Activated CD4-positive, alpha-beta memory T cell treated with anti-CD3 and anti-CD28 coated beads for 36 hours (primary cell): ENCODE measurements around the gene UNC13B. TPM values are rescaled to one million over a fixed set of nuclear protein-coding genes. Genes with fewer than 3 reads are reported as not detected.

ENCODE experiments used
- CTCF ChIA-PET: fragments of 350-600 bp; sonication (Branson Sonifier 250); formaldehyde crosslinking; loops from one replicate; lab custom pipeline; 2021; ENCODE audit warnings: antibody characterized with exemption, inconsistent platforms; lab: Charles Lee
- POLR2A ChIA-PET: fragments of 350-600 bp; sonication (Branson Sonifier 250); formaldehyde crosslinking; loops from one replicate; lab custom pipeline; 2021; ENCODE audit warnings: antibody characterized with exemption; lab: Charles Lee
- DNase-seq: peaks from one replicate; pipeline ENCODE4 v3.0.0-alpha.2; 2020
- H3K27ac Mint-ChIP-seq: one replicate; pipeline ENCODE4 v1.8.0; 2021; ENCODE audit warnings: mixed read lengths
- H3K27me3 Mint-ChIP-seq: one replicate; pipeline ENCODE4 v1.8.0; 2021; ENCODE audit warnings: mixed read lengths
- H3K36me3 Mint-ChIP-seq: one replicate; pipeline ENCODE4 v1.8.0; 2021; ENCODE audit warnings: mixed read lengths
- H3K4me1 Mint-ChIP-seq: one replicate; pipeline ENCODE4 v1.8.0; 2021; ENCODE audit warnings: low read depth, mixed read lengths
- H3K4me3 Mint-ChIP-seq: one replicate; pipeline ENCODE4 v1.8.0; 2021; ENCODE audit warnings: mild to moderate bottlenecking, mixed read lengths
- H3K9me3 Mint-ChIP-seq: one replicate; pipeline ENCODE4 v1.8.0; 2021; ENCODE audit warnings: mixed read lengths
- intact Hi-C: fragments of 100-400 bp; cut with micrococcal nuclease; formaldehyde crosslinking; loops from one replicate; pipeline ENCODE4 v1.15.1; 2023
- total RNA-seq, 2 experiments: library from RNA; stranded (reverse); gene quantifications; one replicate each; pipeline ENCODE4 v1.2.3, GENCODE V29; 2021

Gene UNC13B
- total RNA-seq, 2 experiments from 2014 or later: 3.6 to 4.6 TPM

DNA sequence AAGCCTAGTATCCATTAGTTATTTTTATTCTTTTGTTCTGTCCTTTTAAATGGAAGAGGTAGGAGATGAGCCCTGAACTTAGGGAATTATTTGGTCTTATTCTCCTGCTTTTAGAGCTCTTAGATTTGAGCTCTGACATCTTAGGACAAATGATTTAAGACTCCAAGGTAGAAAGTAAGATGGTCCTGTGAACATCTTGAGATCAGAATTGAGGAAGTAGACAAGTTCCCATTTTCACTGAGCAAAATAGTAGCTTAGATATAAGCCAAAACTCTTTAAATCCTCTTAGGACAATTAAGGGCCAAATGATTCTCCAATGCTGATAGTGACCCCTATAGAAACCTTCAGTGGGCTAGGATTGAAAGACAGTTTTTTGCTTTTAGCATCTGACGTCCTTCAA, 275.1 kb downstream of the UNC13B start:
- intact Hi-C loops: no loop called here
- no peak overlapping the region for H3K4me3 Mint-ChIP-seq
- no peak for DNase-seq
- no peaks in the 10 kb centered on the region for H3K36me3 Mint-ChIP-seq
- H3K9me3 Mint-ChIP-seq: no peaks in the 10 kb centered on the region
- CTCF ChIA-PET: no interaction called here
- POLR2A ChIA-PET: no interaction called here
- H3K27me3 Mint-ChIP-seq: peaks cover 2% of the 10 kb centered on the region
- no peaks in the 10 kb centered on the region for H3K4me1 Mint-ChIP-seq
- no peak overlapping the region for H3K27ac Mint-ChIP-seq

GRCh38 chr9:35446012-35446411, 284.2 kb downstream of the UNC13B start:
- Mint-ChIP-seq H3K9me3 (no peaks in the 10 kb centered on the region), H3K27ac (no peak overlapping the region), H3K4me1 (no peaks in the 10 kb centered on the region), H3K27me3 (peaks cover 13% of the 10 kb centered on the region), H3K4me3 (no peak overlapping the region), H3K36me3 (no peaks in the 10 kb centered on the region)
- POLR2A ChIA-PET: no interaction called here
- intact Hi-C loops: no loop called here
- CTCF ChIA-PET: interaction anchor here (0.7 kb wide), 1 partner anchor 480 kb away, joined by 4 read pairs; no protein-coding TSS in a partner anchor
- DNase-seq: no peak

DNA sequence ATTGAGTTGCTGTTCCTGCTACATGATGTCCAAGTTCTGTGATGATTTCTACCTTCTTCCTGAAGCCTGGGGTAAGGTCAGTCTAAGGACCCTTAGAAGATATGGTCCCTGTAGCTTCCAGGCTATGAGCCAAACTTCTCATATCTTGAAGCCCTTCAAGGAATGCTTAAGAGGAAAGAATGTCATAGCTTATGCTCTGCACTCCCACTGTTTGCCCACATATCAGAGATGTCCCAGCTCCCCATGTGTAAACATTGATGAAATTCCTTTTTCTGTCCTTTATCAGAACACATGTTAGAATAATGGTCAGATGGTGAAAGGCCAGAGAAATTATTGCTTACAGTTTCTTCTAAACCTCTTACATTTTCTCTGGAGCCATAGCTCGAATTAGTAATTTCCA, 286.7 kb downstream of the UNC13B start:
- DNase-seq: no peak
- POLR2A ChIA-PET: no interaction called here
- intact Hi-C loops: no loop called here
- Mint-ChIP-seq H3K4me1 (no peaks in the 10 kb centered on the region), H3K9me3 (no peaks in the 10 kb centered on the region), H3K27ac (no peak overlapping the region), H3K27me3 (peaks cover 24% of the 10 kb centered on the region), H3K4me3 (no peak overlapping the region), H3K36me3 (no peaks in the 10 kb centered on the region)
- CTCF ChIA-PET: no interaction called here

- intact Hi-C loops: no loop called here
- Mint-ChIP-seq H3K4me3 (no peak overlapping the region), H3K27ac (no peak overlapping the region), H3K27me3 (peaks cover 25% of the 10 kb centered on the region), H3K9me3 (peaks cover 10% of the 10 kb centered on the region), H3K4me1 (no peaks in the 10 kb centered on the region), H3K36me3 (peaks cover 3% of the 10 kb centered on the region)
- CTCF ChIA-PET: no interaction called here
- POLR2A ChIA-PET: no interaction called here
- DNase-seq: no peak
These were observed 290.7 kb downstream of the UNC13B start for GRCh38 chr9:35452481-35452880.

DNA sequence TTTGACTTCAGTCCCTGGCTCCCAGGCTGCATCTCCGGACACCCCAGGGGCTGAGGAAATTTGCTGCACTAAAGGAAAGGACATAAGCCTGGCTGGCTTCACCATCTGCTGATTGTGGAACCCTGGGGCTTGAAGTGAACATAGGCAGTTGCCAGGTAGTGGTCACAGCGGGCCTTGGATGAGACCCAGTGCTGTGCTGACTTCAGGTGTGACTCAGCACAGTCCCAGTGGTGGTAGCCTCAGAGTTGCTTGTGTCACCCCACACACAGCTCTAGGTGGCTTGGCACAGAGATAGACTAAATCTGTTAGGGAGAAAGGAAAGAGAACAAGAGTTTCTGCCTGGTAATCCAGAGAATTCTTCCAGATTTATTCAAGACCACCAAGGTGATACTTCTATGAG, 292.0 kb downstream of the UNC13B start:
- Mint-ChIP-seq H3K36me3 (peaks cover 3% of the 10 kb centered on the region), H3K9me3 (peaks cover 10% of the 10 kb centered on the region), H3K4me3 (no peak overlapping the region), H3K4me1 (no peaks in the 10 kb centered on the region), H3K27me3 (peaks cover 25% of the 10 kb centered on the region), H3K27ac (no peak overlapping the region)
- no peak for DNase-seq
- intact Hi-C loops: no loop called here
- CTCF ChIA-PET: no interaction called here
- POLR2A ChIA-PET: no interaction called here

Other genes with a start within 250 kb of the UNC13B start
- under 1 TPM in 1 of 2 experiments, not detected in 1; 0.12 TPM for gene PHF24, start 203.7 kb upstream of the UNC13B start, total RNA-seq
- gene DNAJB5, start 172.3 kb upstream of the UNC13B start, total RNA-seq: 10 to 100 TPM; 11.5 to 12.0 TPM
- gene VCP, start 89.4 kb upstream of the UNC13B start, total RNA-seq: 100 to 1,000 TPM; 283 to 292 TPM
- gene FANCG, start 82.1 kb upstream of the UNC13B start, total RNA-seq: 100 to 1,000 TPM; 103 to 107 TPM
- 10 to 100 TPM; 19.3 to 20.9 TPM for gene PIGO, start 65.4 kb upstream of the UNC13B start, total RNA-seq
- gene STOML2, start 58.9 kb upstream of the UNC13B start, total RNA-seq: 100 to 1,000 TPM; 162 TPM
- 1 to 10 TPM; 9.1 to 9.6 TPM for gene ATOSB, start 46.1 kb upstream of the UNC13B start, total RNA-seq